K562 (cell line): ENCODE data around the gene IFIT5. TPM values are rescaled to one million over a fixed set of nuclear protein-coding genes. Genes with fewer than 3 reads are reported as not detected.

ENCODE experiments used
- ATAC-seq: fragments of 200-7000 bp; cut with Tn5 transposase; 3 replicates; pipeline ENCODE4 v1.9.1; 2020; ENCODE audit warnings: moderate library complexity
- BruUV-seq: library from RNA; stranded (reverse); fragments of 400-500 nt; replicated peaks from 2 replicates; lab custom pipeline; 2021; lab: Mats Ljungman, UMichigan
- CTCF ChIA-PET: fragments of 300-600 bp; formaldehyde crosslinking; extraction: SDS; loops from one replicate; lab custom pipeline; 2021; ENCODE audit warnings: low intra/inter-chr PET ratio; lab: Yijun Ruan, JAX
- POLR2A ChIA-PET: fragments of 300-600, 350-650 bp; sonication (Branson Sonifier 250); formaldehyde crosslinking; extraction: SDS; loops from one replicate; lab custom pipeline; 2021; ENCODE audit warnings: antibody characterized with exemption, inconsistent platforms; lab: Yijun Ruan, JAX
- DNase-seq, 4 experiments: peaks; one replicate each; pipeline versions ENCODE4 v3.0.0 to v3.0.0-alpha.2; 2011 to 2018; ENCODE audit warnings: low spot score in 3 of 4, mixed read lengths in 3 of 4; ENCODE audit errors: extremely low read depth in 1 of 4
- FAIRE-seq: peaks from 2 replicates; lab custom pipeline; 2011; peaks lifted over from hg19 to GRCh38; lab: Jason Lieb, UNC
- H2AFZ ChIP-seq: 2 replicates; pipeline ENCODE4 v1.6.0; 2011; ENCODE audit warnings: low read depth, low read length, control low read depth, inconsistent platforms
- H3K27ac ChIP-seq: fragments of 200-600 bp; 3 replicates; pipeline ENCODE4 v1.8.0; 2011; ENCODE audit warnings: low read depth, mild to moderate bottlenecking, control low read depth, inconsistent platforms, low read length, moderate library complexity, mixed read lengths; ENCODE audit errors: extremely low read depth
- H3K27me3 ChIP-seq, 2 experiments: fragments of 300-600 bp in 1 of 2; 2 replicates in 1 of 2; 3 replicates in 1 of 2; pipeline versions ENCODE4 v1.6.0 to v1.8.0; 2011; ENCODE audit warnings: inconsistent platforms in 2 of 2, low read length in 2 of 2, mild to moderate bottlenecking in 1 of 2, mixed read lengths in 1 of 2, moderate library complexity in 1 of 2; ENCODE audit not compliant: control insufficient read depth in 2 of 2, insufficient read depth in 2 of 2
- H3K36me3 ChIP-seq: fragments of 300-600 bp; 3 replicates; pipeline ENCODE4 v1.8.0; 2011; ENCODE audit warnings: mild to moderate bottlenecking, low read length, inconsistent platforms; ENCODE audit not compliant: control insufficient read depth, insufficient read depth
- H3K4me1 ChIP-seq, 2 experiments: fragments of 200-600 bp in 1 of 2; replicated peaks in 1 of 2; 2 replicates in 1 of 2; 3 replicates in 1 of 2; pipeline versions ENCODE4 v1.5.1 to v1.8.0; 2011; ENCODE audit warnings: inconsistent platforms in 2 of 2, low read length in 2 of 2, mild to moderate bottlenecking in 1 of 2, mixed read lengths in 1 of 2, moderate library complexity in 1 of 2; ENCODE audit not compliant: control insufficient read depth in 2 of 2, insufficient read depth in 2 of 2
- H3K4me2 ChIP-seq: 2 replicates; pipeline ENCODE4 v1.6.1; 2011; ENCODE audit warnings: low read length, control low read depth, inconsistent platforms, mixed read lengths; ENCODE audit not compliant: insufficient read depth
- H3K4me3 ChIP-seq: fragments of 200-600 bp; sonication (generic), shearing (Covaris generic); 2 replicates; pipeline ENCODE4 v1.5.1; 2016; ENCODE audit warnings: control low read depth, inconsistent platforms
- H3K79me2 ChIP-seq: fragments of 200-600 bp; 3 replicates; pipeline ENCODE4 v1.8.0; 2011; ENCODE audit warnings: low read length, inconsistent platforms; ENCODE audit not compliant: control insufficient read depth, insufficient read depth
- H3K9ac ChIP-seq, 2 experiments: 2 replicates each; pipeline versions ENCODE4 v1.6.0 to v1.6.1; 2011; ENCODE audit warnings: low read depth in 2 of 2, low read length in 2 of 2, control low read depth in 1 of 2, inconsistent platforms in 1 of 2, mild to moderate bottlenecking in 1 of 2, mixed read lengths in 1 of 2; ENCODE audit not compliant: insufficient read depth in 1 of 2
- H3K9me1 ChIP-seq: one replicate; pipeline ENCODE4 v1.6.0; 2011; ENCODE audit warnings: inconsistent platforms, mild to moderate bottlenecking, low read length, moderate library complexity; ENCODE audit not compliant: control insufficient read depth, insufficient read depth
- H3K9me3 ChIP-seq: replicated peaks from 2 replicates; pipeline ENCODE4 v1.5.1; 2011; ENCODE audit warnings: low read depth, low read length, inconsistent platforms; ENCODE audit not compliant: control insufficient read depth, insufficient read depth
- H4K20me1 ChIP-seq: replicated peaks from 2 replicates; pipeline ENCODE4 v1.6.1; 2011; ENCODE audit warnings: low read length, inconsistent platforms, mixed read lengths; ENCODE audit not compliant: control insufficient read depth, insufficient read depth
- ATF1 ChIP-seq, 2 experiments: fragments of 450-650 bp in 1 of 2; IDR thresholded peaks; 2 replicates each; pipeline ENCODE4 v1.6.1; 2016; ENCODE audit warnings: missing compliant biosample characterization in 1 of 2, missing genetic modification characterization in 1 of 2
- BCOR ChIP-seq: fragments of 450-650 bp; IDR thresholded peaks from 2 replicates; pipeline ENCODE4 v1.6.1; 2016
- CREB3 ChIP-seq: fragments of 450-650 bp; conservative IDR thresholded peaks from 2 replicates; pipeline ENCODE4 v1.6.1; 2016; ENCODE audit warnings: missing genetic modification characterization, low read depth, mild to moderate bottlenecking, missing compliant biosample characterization, moderate library complexity
- CTBP1 ChIP-seq: fragments of 450-650 bp; IDR thresholded peaks from 2 replicates; pipeline ENCODE4 v1.6.1; 2016; ENCODE audit warnings: borderline replicate concordance
- DPF2 ChIP-seq: fragments of 450-650 bp; IDR thresholded peaks from 2 replicates; pipeline ENCODE4 v1.6.1; 2016
- E2F4 ChIP-seq: sonication (generic); formaldehyde crosslinking; IDR thresholded peaks from 2 replicates; pipeline ENCODE4 v1.8.0; 2022; ENCODE audit warnings: mild to moderate bottlenecking, low read depth, missing genetic modification reagents
- GTF2E2 ChIP-seq: fragments of 200-800 bp; sonication (Bioruptor generic); IDR thresholded peaks from 2 replicates; pipeline ENCODE4 v1.6.1; 2016; ENCODE audit warnings: missing genetic modification characterization, missing compliant biosample characterization
- HDAC8 ChIP-seq: fragments of 450-650 bp; IDR thresholded peaks from 2 replicates; pipeline ENCODE4 v1.6.1; 2016; ENCODE audit warnings: mild to moderate bottlenecking, missing genetic modification characterization, moderate library complexity, missing compliant biosample characterization
- POLR3A ChIP-seq: IDR thresholded peaks from 2 replicates; pipeline ENCODE4 v1.6.1; 2011; ENCODE audit warnings: borderline replicate concordance, mild to moderate bottlenecking, moderate library complexity; ENCODE audit not compliant: insufficient read length, insufficient read depth; ENCODE audit errors: extremely low read depth
- RBM17 ChIP-seq: fragments of 200-400 bp; formaldehyde crosslinking; IDR thresholded peaks from 2 replicates; pipeline ENCODE4 v1.6.1; 2017; ENCODE audit warnings: low read depth, mild to moderate bottlenecking, low read length, borderline replicate concordance
- WGBS: fragments of 100-300 bp; shearing (Covaris generic); methylation state at CpG from one replicate; pipeline ENCODE4 v1.1.6; 2016; ENCODE audit warnings: low coverage, mixed read lengths; ENCODE audit not compliant: insufficient coverage; ENCODE audit errors: missing lambda C conversion rate; 5-methylcytosine and 5-hydroxymethylcytosine counted together
- in situ Hi-C: fragments of 300-500 bp; cut with MboI; formaldehyde crosslinking; loops from 4 replicates; pipeline ENCODE4 v1.15.0; 2018; ENCODE audit warnings: inconsistent platforms, mixed read lengths
- intact Hi-C: fragments of 100-400 bp; cut with micrococcal nuclease; formaldehyde crosslinking; loops from 2 replicates; pipeline ENCODE4 v1.14.2; 2022
- polyA plus RNA-seq, 8 experiments: library from polyadenylated mRNA; depleted of rRNA in 4 of 8; stranded (reverse) in 5 of 8; unstranded in 3 of 8; fragments of >200 nt; fragmentation: Nextera tagmentation in 2 of 8; fragmentation: Illumina TruSeq in 1 of 8; extraction: Ambion mirVana in 2 of 8; extraction: Trizol in 1 of 8; gene quantifications; 2 replicates each; pipeline versions ENCODE4 v1.2.1 to v1.2.3, GENCODE V29; 2011 to 2014; ENCODE audit warnings: inconsistent platforms in 1 of 8, missing spikeins in 1 of 8
- total RNA-seq, 7 experiments: library from RNA; depleted of rRNA in 6 of 7; stranded (reverse); fragments of >200 nt in 6 of 7; fragmentation: Illumina TruSeq in 2 of 7; extraction: Trizol in 2 of 7; gene quantifications; 2 replicates each; pipeline versions ENCODE4 v1.2.1 to v1.2.3, GENCODE V29; 2011 to 2021; ENCODE audit warnings: low replicate concordance in 1 of 7

IFIT5 gene
- total and polyA plus RNA-seq, 9 of the 15 experiments (the other 6 are each of a cell fraction or from before 2014, with no cell fraction given) = 0.04 to 0.11 (median 0.06) TPM; not detected in 5

GRCh38 chr10:89368129-89368528 is 46.2 kb upstream of the IFIT5 start:
- no peaks in the 10 kb centered on the region for H4K20me1 ChIP-seq
- H3K27me3 ChIP-seq = no peaks in the 10 kb centered on the region
- no peaks in the 10 kb centered on the region for H3K9me1 ChIP-seq
- FAIRE-seq = no peak
- intact Hi-C loops = no loop called here
- H3K4me3 ChIP-seq = no peak overlapping the region
- H3K36me3 ChIP-seq = no peaks in the 10 kb centered on the region
- no peak for ATAC-seq
- no peak overlapping the region for H3K4me2 ChIP-seq
- no peak for DNase-seq
- no peak overlapping the region for H3K27ac ChIP-seq
- H3K9me3 ChIP-seq = no peaks in the 10 kb centered on the region
- in situ Hi-C loops = no loop called here
- no peaks in the 10 kb centered on the region for H3K79me2 ChIP-seq
- BruUV-seq = no TSS peak
- H3K9ac ChIP-seq = no peak overlapping the region
- H2AFZ ChIP-seq = no peak overlapping the region
- no peak for TF ChIP-seq DPF2
- no peak for TF ChIP-seq CREB3 (tag)
- TF ChIP-seq POLR3A = no peak
- no peak for TF ChIP-seq E2F4 (CRISPR knock-in tag)
- TF ChIP-seq HDAC8 (tag) = no peak
- TF ChIP-seq BCOR = no peak
- no peak for TF ChIP-seq RBM17
- no peak for TF ChIP-seq GTF2E2 (tag)
- no peak for TF ChIP-seq CTBP1
- TF ChIP-seq ATF1 (CRISPR knock-in tag; IDR thresholded peaks at IDR 0.05) = no peak
- TF ChIP-seq ATF1 (tag; IDR thresholded peaks at IDR 0.05) = no peak
- CTCF ChIA-PET = no interaction called here
- peaks cover 0 to 18% of the 10 kb centered on the region in 2 experiments; a peak in 2 of 5 replicates for H3K4me1 ChIP-seq
- WGBS = 25% methylated on average over 1 of the region's 1 CpG
- POLR2A ChIA-PET = no interaction called here
